Measurements from ENCODE around the gene DDO. TPM values are rescaled to one million over a fixed set of nuclear protein-coding genes. Genes with fewer than 3 reads are reported as not detected.

DDO gene
- total RNA-seq, 1 experiment from 2014 or later: 0.39 TPM

GRCh38 chr6:110368284-110368683 lies 47.1 kb downstream of the DDO start:
- ChIA-PET CTCF (no interaction called here), POLR2A (no interaction called here)
- DNase-seq (ENCODE audit: low read depth, low spot score) (no peak), ATAC-seq (no peak)
- in situ Hi-C loops (cut with HindIII; ENCODE audit: low pct_unique_long_range_greater_than_20kb, low sequenced_read_pairs) (loop anchor here (5.0 kb wide), 1 partner anchor 71 kb away; no protein-coding TSS in a partner anchor), intact Hi-C loops (cut with micrococcal nuclease; ENCODE audit: unreplicated experiment) (no loop called here)
- no peaks in the 10 kb centered on the region for H3K9me3 ChIP-seq (ENCODE audit: control insufficient read depth, insufficient read depth, low read depth, low read length)
- H3K27me3 ChIP-seq (ENCODE audit: control insufficient read depth, insufficient read depth, low read length): peaks cover 70% of the 10 kb centered on the region
- H3K4me1 ChIP-seq (ENCODE audit: control insufficient read depth, insufficient read depth, low read length): no peaks in the 10 kb centered on the region
- no peak overlapping the region for H3K4me3 ChIP-seq (ENCODE audit: low read depth in 2 of 2, low read length in 2 of 2)
- no peaks in the 10 kb centered on the region for H3K36me3 ChIP-seq (ENCODE audit: control insufficient read depth, insufficient read depth, low read length)
- no peak overlapping the region for H3K27ac ChIP-seq (ENCODE audit: low read length)
- BruUV-seq (replicated peaks): no TSS peak
- TF ChIP-seq POLR2AphosphoS5 (IDR thresholded peaks at IDR 0.05; ENCODE audit: low read depth, low read length) (no peak), REST (IDR thresholded peaks at IDR 0.05; ENCODE audit: insufficient read depth in 1 of 2, low read depth in 2 of 2, low read length in 1 of 2) (no peak), SIN3A (IDR thresholded peaks at IDR 0.05; ENCODE audit: borderline replicate concordance, insufficient read depth, low read depth, low read length) (no peak), TCF7L2 (IDR thresholded peaks at IDR 0.05; ENCODE audit: low read depth, low read length) (no peak)
- TF ChIP-seq, protein P1, sequence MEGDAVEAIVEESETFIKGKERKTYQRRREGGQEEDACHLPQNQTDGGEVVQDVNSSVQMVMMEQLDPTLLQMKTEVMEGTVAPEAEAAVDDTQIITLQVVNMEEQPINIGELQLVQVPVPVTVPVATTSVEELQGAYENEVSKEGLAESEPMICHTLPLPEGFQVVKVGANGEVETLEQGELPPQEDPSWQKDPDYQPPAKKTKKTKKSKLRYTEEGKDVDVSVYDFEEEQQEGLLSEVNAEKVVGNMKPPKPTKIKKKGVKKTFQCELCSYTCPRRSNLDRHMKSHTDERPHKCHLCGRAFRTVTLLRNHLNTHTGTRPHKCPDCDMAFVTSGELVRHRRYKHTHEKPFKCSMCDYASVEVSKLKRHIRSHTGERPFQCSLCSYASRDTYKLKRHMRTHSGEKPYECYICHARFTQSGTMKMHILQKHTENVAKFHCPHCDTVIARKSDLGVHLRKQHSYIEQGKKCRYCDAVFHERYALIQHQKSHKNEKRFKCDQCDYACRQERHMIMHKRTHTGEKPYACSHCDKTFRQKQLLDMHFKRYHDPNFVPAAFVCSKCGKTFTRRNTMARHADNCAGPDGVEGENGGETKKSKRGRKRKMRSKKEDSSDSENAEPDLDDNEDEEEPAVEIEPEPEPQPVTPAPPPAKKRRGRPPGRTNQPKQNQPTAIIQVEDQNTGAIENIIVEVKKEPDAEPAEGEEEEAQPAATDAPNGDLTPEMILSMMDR (IDR thresholded peaks at IDR 0.05): no peak

DNA sequence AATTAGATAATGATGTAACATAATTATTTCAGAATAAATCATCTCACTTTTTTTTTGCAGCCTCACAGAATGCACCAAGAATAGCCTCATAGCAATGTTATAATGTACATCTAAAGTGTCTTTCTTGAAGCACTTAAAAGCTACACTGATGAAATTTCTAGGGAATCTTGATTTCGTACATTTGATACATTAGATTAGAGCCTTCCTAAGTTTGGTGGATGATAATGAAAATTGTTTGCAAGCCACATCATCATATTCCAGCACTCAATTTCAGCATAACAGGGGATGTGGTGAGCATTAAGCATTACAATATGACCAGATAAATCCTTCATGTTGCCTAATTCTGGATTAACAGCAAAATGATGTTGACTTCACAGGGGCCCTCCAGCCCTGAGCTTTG lies 47.5 kb downstream of the DDO start:
- Histone ChIP-seq H3K27me3 (ENCODE audit: control insufficient read depth, insufficient read depth, low read length) (peaks cover 72% of the 10 kb centered on the region), H3K9me3 (ENCODE audit: control insufficient read depth, insufficient read depth, low read depth, low read length) (no peaks in the 10 kb centered on the region), H3K27ac (ENCODE audit: low read length) (no peak overlapping the region), H3K36me3 (ENCODE audit: control insufficient read depth, insufficient read depth, low read length) (no peaks in the 10 kb centered on the region), H3K4me1 (ENCODE audit: control insufficient read depth, insufficient read depth, low read length) (no peaks in the 10 kb centered on the region), H3K4me3 (ENCODE audit: low read depth in 2 of 2, low read length in 2 of 2) (no peak overlapping the region)
- BruUV-seq (replicated peaks): no TSS peak
- CTCF ChIA-PET: no interaction called here
- POLR2A ChIA-PET: no interaction called here
- TF ChIP-seq POLR2AphosphoS5 (IDR thresholded peaks at IDR 0.05; ENCODE audit: low read depth, low read length) (no peak), SIN3A (IDR thresholded peaks at IDR 0.05; ENCODE audit: borderline replicate concordance, insufficient read depth, low read depth, low read length) (no peak), TCF7L2 (IDR thresholded peaks at IDR 0.05; ENCODE audit: low read depth, low read length) (no peak), REST (IDR thresholded peaks at IDR 0.05; ENCODE audit: insufficient read depth in 1 of 2, low read depth in 2 of 2, low read length in 1 of 2) (no peak)
- TF ChIP-seq, protein P1 (IDR thresholded peaks at IDR 0.05): no peak
- DNase-seq (ENCODE audit: low read depth, low spot score) (no peak), ATAC-seq (no peak)
- in situ Hi-C loops (cut with HindIII; ENCODE audit: low pct_unique_long_range_greater_than_20kb, low sequenced_read_pairs) (loop anchor here (5.0 kb wide), 1 partner anchor 71 kb away; no protein-coding TSS in a partner anchor), intact Hi-C loops (cut with micrococcal nuclease; ENCODE audit: unreplicated experiment) (no loop called here)

Measured in Panc1 (cell line).